HG03139 (cell line): Measurements from ENCODE around the gene NRIP3.

Experiments
- ATAC-seq: cut with Tn5 transposase; IDR thresholded peaks from one replicate; pipeline ENCODE4 v1.9.1; 2021; ENCODE audit not compliant: unreplicated experiment

The NRIP3 gene

GRCh38 chr11:8933931-8934330 lies 69.9 kb downstream of the NRIP3 start:
- no peak for ATAC-seq

- no peak for ATAC-seq
Measured at GRCh38 chr11:8932564-8933180, 71.1 kb downstream of the NRIP3 start, which contains the start of gene C11orf16. Gene C11orf16 (minus strand): TSS chr11:8932947. CDS start chr11:8932308, 639 bp downstream.
